GM12878 (cell line): ENCODE measurements around the gene LIG4. TPM values are rescaled to one million over a fixed set of nuclear protein-coding genes. Genes with fewer than 3 reads are reported as not detected.

Experiments used
- ATAC-seq: fragments of 200-7000 bp; cut with Tn5 transposase; 3 replicates; pipeline ENCODE4 v1.9.1; 2020; ENCODE audit warnings: mild to moderate bottlenecking, moderate library complexity
- BruUV-seq: library from RNA; stranded (reverse); fragments of 400-500 nt; replicated peaks from 2 replicates; lab custom pipeline; 2021; lab: Mats Ljungman, UMichigan
- CTCF ChIA-PET: fragments of 300-600 bp; sonication (Branson Sonifier 250); formaldehyde crosslinking; extraction: SDS; loops from one replicate; lab custom pipeline; 2021; ENCODE audit warnings: inconsistent platforms; lab: Yijun Ruan, JAX
- POLR2A ChIA-PET: fragments of 350-600 bp; formaldehyde crosslinking; extraction: SDS; loops from one replicate; lab custom pipeline; 2021; ENCODE audit warnings: inconsistent platforms; lab: Charles Lee
- RAD21 ChIA-PET: fragments of 300-600 bp; sonication (Branson Sonifier 250); formaldehyde crosslinking; loops from one replicate; lab custom pipeline; 2023; ENCODE audit warnings: antibody characterized with exemption; ENCODE audit not compliant: unreplicated experiment; lab: Charles Lee
- SMC1A ChIA-PET: fragments of 300-600 bp; sonication (Branson Sonifier 250); formaldehyde crosslinking; loops from one replicate; lab custom pipeline; 2023; ENCODE audit not compliant: unreplicated experiment, uncharacterized antibody; lab: Charles Lee
- DNase-seq: peaks from one replicate; pipeline ENCODE4 v3.0.0-alpha.2; 2011; ENCODE audit warnings: low read depth, low spot score
- FAIRE-seq: peaks from 3 replicates; lab custom pipeline; 2011; peaks lifted over from hg19 to GRCh38; lab: Jason Lieb, UNC
- H2AFZ ChIP-seq: 2 replicates; pipeline ENCODE4 v1.6.0; 2011; ENCODE audit warnings: low read depth, low read length, control low read depth; ENCODE audit not compliant: control insufficient read depth
- H3K27ac ChIP-seq: 2 replicates; pipeline ENCODE4 v1.5.1; 2011; ENCODE audit warnings: control low read depth; ENCODE audit not compliant: control insufficient read depth, insufficient read depth
- H3K27me3 ChIP-seq, 2 experiments: replicated peaks in 1 of 2; 2 replicates each; pipeline versions ENCODE4 v1.6.0 to v1.6.1; 2011; ENCODE audit warnings: low read length in 1 of 2; ENCODE audit not compliant: control insufficient read depth in 2 of 2, insufficient read depth in 2 of 2
- H3K36me3 ChIP-seq, 2 experiments: 2 replicates each; pipeline ENCODE4 v1.5.1; 2011; ENCODE audit warnings: low read length in 1 of 2; ENCODE audit not compliant: control insufficient read depth in 2 of 2, insufficient read depth in 2 of 2
- H3K4me1 ChIP-seq: 2 replicates; pipeline ENCODE4 v1.6.1; 2011; ENCODE audit warnings: mild to moderate bottlenecking, low read length, moderate library complexity, mixed read lengths; ENCODE audit not compliant: control insufficient read depth, insufficient read depth
- H3K4me2 ChIP-seq: 2 replicates; pipeline ENCODE4 v1.6.0; 2011; ENCODE audit warnings: control low read depth; ENCODE audit not compliant: control insufficient read depth, insufficient read depth
- H3K4me3 ChIP-seq: fragments of 200-600 bp; sonication (generic); 2 replicates; pipeline ENCODE4 v1.5.1; 2016
- H3K79me2 ChIP-seq: 2 replicates; pipeline ENCODE4 v1.6.0; 2011; ENCODE audit warnings: low read length; ENCODE audit not compliant: control insufficient read depth, insufficient read depth
- H3K9ac ChIP-seq: 2 replicates; pipeline ENCODE4 v1.8.0; 2011; ENCODE audit warnings: low read length, control low read depth, mixed read lengths; ENCODE audit not compliant: control insufficient read depth, insufficient read depth
- H3K9me3 ChIP-seq: replicated peaks from 3 replicates; pipeline ENCODE4 v1.5.1; 2011; ENCODE audit warnings: mild to moderate bottlenecking, low read length; ENCODE audit not compliant: control insufficient read depth, insufficient read depth
- H4K20me1 ChIP-seq: 2 replicates; pipeline ENCODE4 v1.6.0; 2011; ENCODE audit not compliant: control insufficient read depth, insufficient read depth
- BHLHE40 ChIP-seq, 2 experiments: fragments of 450-650 bp in 1 of 2; IDR thresholded peaks; 2 replicates each; pipeline ENCODE4 v1.6.1; 2011 to 2017; ENCODE audit warnings: low read depth in 2 of 2, borderline replicate concordance in 1 of 2, improper control_type of control experiment in 1 of 2, low read length in 1 of 2, mild to moderate bottlenecking in 1 of 2
- CBFB ChIP-seq: IDR thresholded peaks from 2 replicates; pipeline ENCODE4 v1.6.1; 2016; ENCODE audit warnings: antibody characterized with exemption, low read depth
- CBX5 ChIP-seq: sonication (generic); IDR thresholded peaks from 2 replicates; pipeline ENCODE4 v1.6.1; 2016; ENCODE audit warnings: low read depth, moderate library complexity, mild to moderate bottlenecking, inconsistent platforms
- CHD2 ChIP-seq: IDR thresholded peaks from 2 replicates; pipeline ENCODE4 v1.6.1; 2011; ENCODE audit warnings: low read depth, low read length, improper control_type of control experiment, borderline replicate concordance
- E2F8 ChIP-seq: fragments of 450-650 bp; IDR thresholded peaks from 2 replicates; pipeline ENCODE4 v1.6.1; 2018; ENCODE audit warnings: mild to moderate bottlenecking, low read depth, moderate library complexity; ENCODE audit not compliant: partially characterized antibody
- GATAD2B ChIP-seq: fragments of 450-650 bp; conservative IDR thresholded peaks from 2 replicates; pipeline ENCODE4 v1.6.1; 2017; ENCODE audit warnings: low read depth, mild to moderate bottlenecking, moderate library complexity
- LARP7 ChIP-seq: fragments of 450-650 bp; IDR thresholded peaks from 2 replicates; pipeline ENCODE4 v1.6.1; 2017; ENCODE audit warnings: mild to moderate bottlenecking
- MTA3 ChIP-seq: IDR thresholded peaks from 2 replicates; pipeline ENCODE4 v1.6.1; 2012; ENCODE audit warnings: low read length, inconsistent platforms, borderline replicate concordance
- RFX5 ChIP-seq: IDR thresholded peaks from 2 replicates; pipeline ENCODE4 v1.6.1; 2011; ENCODE audit warnings: low read depth, low read length, improper control_type of control experiment
- TAF1 ChIP-seq: IDR thresholded peaks from 2 replicates; pipeline ENCODE4 v1.6.1; 2011; ENCODE audit warnings: mild to moderate bottlenecking, low read depth, low read length, borderline replicate concordance
- ZBTB40 ChIP-seq: fragments of 450-650 bp; IDR thresholded peaks from 2 replicates; pipeline ENCODE4 v1.6.1; 2016; ENCODE audit warnings: mild to moderate bottlenecking, moderate library complexity, borderline replicate concordance
- ZNF384 ChIP-seq: IDR thresholded peaks from 2 replicates; pipeline ENCODE4 v1.6.1; 2012; ENCODE audit warnings: low read depth, mild to moderate bottlenecking, low read length, improper control_type of control experiment, borderline replicate concordance
- ZNF687 ChIP-seq: fragments of 450-650 bp; IDR thresholded peaks from 2 replicates; pipeline ENCODE4 v1.6.1; 2017; ENCODE audit warnings: mild to moderate bottlenecking, moderate library complexity
- WGBS: methylation state at CpG from one replicate; pipeline ENCODE4 v1.1.6; 2016; ENCODE audit warnings: low lambda C conversion rate; ENCODE audit not compliant: insufficient replicate concordance, insufficient coverage; ENCODE audit errors: missing lambda C conversion rate; 5-methylcytosine and 5-hydroxymethylcytosine counted together
- in situ Hi-C: fragments of 300-500 bp; cut with MboI; formaldehyde crosslinking; loops from 9 replicates; pipeline ENCODE4 v1.14.3; 2018; ENCODE audit warnings: mixed read lengths
- intact Hi-C: fragments of 100-400 bp; cut with micrococcal nuclease; formaldehyde crosslinking; loops from one replicate; pipeline ENCODE4 v1.14.2; 2022; ENCODE audit not compliant: unreplicated experiment
- polyA plus RNA-seq, 11 experiments: library from polyadenylated mRNA; depleted of rRNA in 4 of 11; unstranded in 6 of 11; stranded (reverse) in 5 of 11; fragments of >200 nt; fragmentation: Nextera tagmentation in 4 of 11; fragmentation: Illumina TruSeq in 1 of 11; extraction: Ambion mirVana in 4 of 11; extraction: Trizol in 1 of 11; gene quantifications; 1 replicate in 1 of 11; 2 replicates in 10 of 11; pipeline versions ENCODE4 v1.2.1 to v1.2.3, GENCODE V29; 2011 to 2016; ENCODE audit warnings: inconsistent platforms in 2 of 11, missing spikeins in 2 of 11, low read depth in 1 of 11
- total RNA-seq, 4 experiments: library from RNA; depleted of rRNA in 3 of 4; stranded (reverse); fragments of >200 nt in 3 of 4; fragmentation: Illumina TruSeq in 1 of 4; extraction: Trizol in 1 of 4; gene quantifications; 2 replicates each; pipeline versions ENCODE4 v1.2.1 to v1.2.3, GENCODE V29; 2013 to 2021

The LIG4 gene
- total and polyA plus RNA-seq, 10 of the 15 experiments (the other 5 are each of a cell fraction or from before 2014, with no cell fraction given): 2.3 to 15.0 (median 8.5) TPM

- H3K36me3 ChIP-seq: no peaks in the 10 kb centered on the region
- ChIA-PET POLR2A (no interaction called here), SMC1A (no interaction called here), CTCF (interaction anchor here (0.7 kb wide), 1 partner anchor 16 kb away, joined by 3 read pairs; no protein-coding TSS in a partner anchor), RAD21 (interaction anchor here (0.6 kb wide), 1 partner anchor 353 kb away, joined by 3 read pairs; no protein-coding TSS in a partner anchor)
- H3K9ac ChIP-seq: no peak overlapping the region
- FAIRE-seq (no peak), DNase-seq (no peak), ATAC-seq (no peak)
- H3K27me3 ChIP-seq: no peaks in the 10 kb centered on the region
- no peak overlapping the region for H3K4me2 ChIP-seq
- in situ Hi-C loops: no loop called here
- peaks cover 2% of the 10 kb centered on the region; the same call in 1 of the 3 replicates for H3K9me3 ChIP-seq
- H3K79me2 ChIP-seq: no peaks in the 10 kb centered on the region
- H4K20me1 ChIP-seq: no peaks in the 10 kb centered on the region
- no peak overlapping the region for H3K4me3 ChIP-seq
- intact Hi-C loops: no loop called here
- BruUV-seq: no TSS peak
- no peak overlapping the region for H2AFZ ChIP-seq
- H3K4me1 ChIP-seq: no peaks in the 10 kb centered on the region
- 11% methylated on average over 1 of the region's 1 CpG for WGBS
- no peak overlapping the region for H3K27ac ChIP-seq
- TF ChIP-seq GATAD2B: no peak
- TF ChIP-seq E2F8: no peak
- TF ChIP-seq CBFB: no peak
- no peak for TF ChIP-seq BHLHE40 (IDR thresholded peaks at IDR 0.05; ENCODE audit: borderline replicate concordance in 1 of 2, low read depth in 2 of 2, low read length in 1 of 2)
- TF ChIP-seq ZBTB40: no peak
- TF ChIP-seq RFX5: no peak
- TF ChIP-seq MTA3: no peak
- no peak for TF ChIP-seq CHD2
- no peak for TF ChIP-seq TAF1
- TF ChIP-seq ZNF687: no peak
- TF ChIP-seq LARP7: no peak
- TF ChIP-seq CBX5: no peak
- no peak for TF ChIP-seq ZNF384
These were observed 20.2 kb downstream of the LIG4 start for GRCh38 chr13:108195146-108195545.
